Measurements from ENCODE around the gene PCIF1. TPM values are rescaled to one million over a fixed set of nuclear protein-coding genes. Genes with fewer than 3 reads are reported as not detected.

PCIF1 gene
- total RNA-seq, 1 experiment from 2014 or later, result 18.4 TPM

- H3K4me2 ChIP-seq (ENCODE audit: low read length), result peak overlapping the region; percentile 84
- ATAC-seq (peak; percentile 78), DNase-seq (peak; percentile 98)
- H3K9ac ChIP-seq (ENCODE audit: low read length), result peak overlapping the region; percentile 99
- intact Hi-C loops (cut with micrococcal nuclease), result loop anchor here (1.0 to 10.0 kb wide), 2 partner anchors 116 to 138 kb away; partner anchors contain the start of gene SNX21
- peaks cover 34% of the 10 kb centered on the region for H3K4me1 ChIP-seq (ENCODE audit: insufficient read depth, low read length)
- no peaks in the 10 kb centered on the region for H3K9me3 ChIP-seq (ENCODE audit: low read length)
- peaks cover 20% of the 10 kb centered on the region for H3K36me3 ChIP-seq (ENCODE audit: low read depth, low read length)
- no peaks in the 10 kb centered on the region for H3K27me3 ChIP-seq (ENCODE audit: low read length)
- ChIA-PET POLR2A (ENCODE audit: unreplicated experiment) (interaction anchor here (0.6 to 0.8 kb wide), 2 partner anchors 12 to 380 kb away, joined by 7 to 13 read pairs; no protein-coding TSS in a partner anchor), CTCF (interaction anchor here (0.7 kb wide), 1 partner anchor 92 kb away, joined by 3 read pairs; the partner anchor contains the start of gene ZSWIM1)
- H3K4me3 ChIP-seq (ENCODE audit: low read length), result peak overlapping the region; percentile 76
- no peaks in the 10 kb centered on the region for H3F3A ChIP-seq (ENCODE audit: low read length, unreplicated experiment)
- peak overlapping the region; percentile 98 for H3K27ac ChIP-seq (ENCODE audit: low read length)
- 0 out of 2 replicates have a peak, but pooled peaks cover 6% of the 10 kb centered on the region for H4K20me1 ChIP-seq (ENCODE audit: low read length)
- peak overlapping the region; percentile 94 for H2AFZ ChIP-seq (ENCODE audit: low read length)
- BruUV-seq (replicated peaks), result no TSS peak
- H3K9me2 ChIP-seq (replicated peaks; ENCODE audit: low read length), result no peaks in the 10 kb centered on the region
- TF ChIP-seq EZH2phosphoT487 (IDR thresholded peaks at IDR 0.05; ENCODE audit: borderline replicate concordance, low read length), result no peak
- no peak for TF ChIP-seq CTCF (conservative IDR thresholded peaks at IDR 0.05; ENCODE audit: low read depth, low read length)
- no peak for TF ChIP-seq EZH2 (IDR thresholded peaks at IDR 0.05; ENCODE audit: low read length, unreplicated experiment)
- peaks cover 36% of the 10 kb centered on the region for H3K79me2 ChIP-seq (ENCODE audit: low read length)
Observed at GRCh38 chr20:45972500-45973183, 38.2 kb downstream of the PCIF1 start.

- ATAC-seq, result no peak
- H3K27ac ChIP-seq (ENCODE audit: low read length), result no peak overlapping the region
- H2AFZ ChIP-seq (ENCODE audit: low read length), result no peak overlapping the region
- H4K20me1 ChIP-seq (ENCODE audit: low read length), result no peaks in the 10 kb centered on the region
- TF ChIP-seq EZH2phosphoT487 (IDR thresholded peaks at IDR 0.05; ENCODE audit: borderline replicate concordance, low read length) (no peak), CTCF (conservative IDR thresholded peaks at IDR 0.05; ENCODE audit: low read depth, low read length) (no peak), EZH2 (IDR thresholded peaks at IDR 0.05; ENCODE audit: low read length, unreplicated experiment) (no peak)
- H3K36me3 ChIP-seq (ENCODE audit: low read depth, low read length), result no peaks in the 10 kb centered on the region
- POLR2A ChIA-PET (ENCODE audit: unreplicated experiment), result interaction anchor here (0.7 kb wide), 1 partner anchor 714 kb away, joined by 5 read pairs; the partner anchor contains the start of gene TP53RK
- no peaks in the 10 kb centered on the region for H3K9me2 ChIP-seq (replicated peaks; ENCODE audit: low read length)
- H3K4me2 ChIP-seq (ENCODE audit: low read length), result no peak overlapping the region
- H3F3A ChIP-seq (ENCODE audit: low read length, unreplicated experiment), result no peaks in the 10 kb centered on the region
- peaks cover 26% of the 10 kb centered on the region for H3K4me1 ChIP-seq (ENCODE audit: insufficient read depth, low read length)
- DNase-seq, result peak; percentile 23
- no TSS peak for BruUV-seq (replicated peaks)
- H3K27me3 ChIP-seq (ENCODE audit: low read length), result no peaks in the 10 kb centered on the region
- intact Hi-C loops (cut with micrococcal nuclease), result loop anchor here (10.0 kb wide), 1 partner anchor 140 kb away; the partner anchor contains the start of gene SNX21
- no peak overlapping the region for H3K4me3 ChIP-seq (ENCODE audit: low read length)
- no peak overlapping the region for H3K9ac ChIP-seq (ENCODE audit: low read length)
- CTCF ChIA-PET, result interaction anchor here (0.8 to 1.2 kb wide), 2 partner anchors 10 to 12 kb away, joined by 5 to 8 read pairs; no protein-coding TSS in a partner anchor
- peaks cover 16% of the 10 kb centered on the region for H3K79me2 ChIP-seq (ENCODE audit: low read length)
- H3K9me3 ChIP-seq (ENCODE audit: low read length), result no peaks in the 10 kb centered on the region
Observed at GRCh38 chr20:45974896-45975565, 40.5 kb downstream of the PCIF1 start.

Measured in PC-3 (cell line).